ENCODE measurements around the gene PLXNA3.
A peak's percentile ranks its signal among the peaks of the same experiment; 100 is the strongest.

Gene PLXNA3

DNA sequence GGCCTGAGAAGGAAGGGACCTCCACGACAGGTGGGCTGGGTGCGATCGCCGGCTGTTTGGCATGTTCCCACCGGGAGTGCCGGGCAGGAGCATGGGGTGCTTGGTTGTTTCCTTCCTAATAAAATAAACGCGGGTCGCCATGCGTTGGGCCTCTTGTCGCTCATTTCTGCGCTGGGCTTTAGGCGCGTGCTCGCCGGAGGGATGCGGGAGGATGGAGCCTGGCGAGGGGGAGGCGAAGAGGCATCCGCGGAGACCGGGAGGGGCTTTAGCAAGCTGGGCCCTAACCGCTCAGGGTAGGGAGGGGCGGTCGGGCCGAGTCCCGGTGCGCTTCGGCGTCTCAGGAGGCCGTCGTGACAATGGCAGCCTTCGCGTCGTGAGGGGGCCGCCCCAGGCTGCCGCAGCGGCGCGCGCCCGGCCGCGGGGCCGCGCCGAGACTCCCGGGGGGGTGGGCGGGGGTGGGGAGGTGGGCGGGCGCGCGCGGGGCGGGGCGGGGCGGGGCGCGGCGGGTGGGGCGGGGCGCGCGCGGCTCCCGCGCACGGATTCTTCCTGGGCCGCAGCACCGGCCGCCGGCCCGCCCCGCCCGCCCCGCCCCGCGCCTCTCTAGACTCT is 21.6 kb upstream of the PLXNA3 start:
- peak; percentile 21 for DNase-seq

DNA sequence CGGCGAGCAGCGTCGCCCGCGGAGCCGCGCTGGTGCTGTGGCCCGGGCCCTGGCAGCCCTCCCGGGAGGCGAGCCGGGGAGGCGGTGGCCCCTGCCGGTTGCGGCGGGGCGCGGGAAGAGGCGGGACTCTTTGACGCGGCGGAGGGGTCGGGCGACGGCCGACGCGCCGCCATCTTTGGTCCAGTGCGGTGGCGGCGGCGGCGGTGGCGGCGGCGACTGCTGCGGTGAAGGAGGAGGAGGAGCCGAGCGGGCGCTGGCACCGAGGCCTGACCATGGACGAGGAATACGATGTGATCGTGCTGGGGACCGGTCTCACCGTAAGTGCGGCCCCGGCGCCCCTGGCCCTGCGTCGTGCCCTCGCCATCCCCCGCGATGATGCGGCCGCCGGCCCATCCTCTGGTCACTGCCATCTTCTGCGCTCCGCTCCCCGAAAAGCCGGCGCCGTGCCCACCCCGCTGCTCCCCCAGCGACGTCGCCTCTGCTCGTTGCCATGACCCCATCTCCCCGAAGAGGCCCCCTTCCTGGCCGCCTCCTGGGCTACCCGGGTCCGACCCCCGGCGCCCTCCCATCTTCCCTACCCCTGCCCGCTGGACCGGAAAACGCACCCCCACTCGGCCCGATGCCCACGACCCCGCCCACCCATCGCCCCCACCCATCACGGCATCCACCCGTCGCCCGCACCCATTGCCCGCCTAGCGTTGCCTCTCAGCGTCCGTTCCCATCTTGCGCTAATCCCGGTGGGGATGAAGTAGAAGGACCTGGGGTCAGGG is 20.9 kb upstream of the PLXNA3 start, which contains the start of gene GDI1:
GDI1 (plus strand) TSS at position 172 of the 770 bp plus-strand sequence; CDS start at position 273, 101 bp downstream.
- DNase-seq, result peak; percentile 22

DNA sequence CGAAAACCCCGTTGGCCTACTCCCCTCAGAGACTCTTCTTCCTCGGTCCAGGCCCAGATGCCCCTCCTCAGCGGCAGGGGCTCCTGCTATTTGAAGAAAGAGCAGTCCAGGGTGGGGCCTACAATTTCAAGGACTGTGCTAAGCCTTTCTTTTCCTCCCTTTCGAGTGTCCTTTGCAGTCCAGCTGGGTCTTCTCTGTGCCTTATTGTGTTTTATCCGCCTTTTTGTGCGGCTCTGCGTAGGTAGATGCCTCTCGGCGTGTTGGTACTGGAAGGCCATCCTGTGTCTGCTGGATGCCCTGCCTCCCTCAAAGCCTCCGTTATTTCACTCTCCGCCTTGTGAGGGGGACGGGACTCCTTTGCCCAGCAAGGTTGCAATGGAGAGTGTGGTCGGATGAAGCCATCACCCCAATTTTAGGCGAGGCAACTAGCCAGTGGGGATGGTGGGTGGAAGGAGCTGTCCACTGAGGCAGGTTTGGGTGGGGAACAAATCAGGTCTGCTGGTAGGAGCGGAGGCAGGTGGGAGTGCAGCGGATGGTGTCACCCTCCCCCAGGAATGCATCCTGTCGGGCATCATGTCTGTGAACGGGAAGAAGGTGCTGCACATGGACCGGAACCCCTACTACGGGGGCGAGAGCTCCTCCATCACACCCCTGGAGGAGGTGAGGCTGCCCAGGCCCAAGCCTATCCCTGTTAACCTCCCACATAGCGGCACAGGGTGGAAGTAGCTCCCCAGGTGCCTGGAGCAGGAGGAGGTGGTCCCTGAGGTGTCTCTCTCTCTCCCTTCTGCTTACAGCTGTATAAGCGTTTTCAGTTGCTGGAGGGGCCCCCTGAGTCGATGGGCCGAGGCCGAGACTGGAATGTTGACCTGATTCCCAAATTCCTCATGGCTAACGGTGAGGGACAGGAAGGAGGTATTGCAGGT is 19.8 kb upstream of the PLXNA3 start:
- no peak for DNase-seq

DNA sequence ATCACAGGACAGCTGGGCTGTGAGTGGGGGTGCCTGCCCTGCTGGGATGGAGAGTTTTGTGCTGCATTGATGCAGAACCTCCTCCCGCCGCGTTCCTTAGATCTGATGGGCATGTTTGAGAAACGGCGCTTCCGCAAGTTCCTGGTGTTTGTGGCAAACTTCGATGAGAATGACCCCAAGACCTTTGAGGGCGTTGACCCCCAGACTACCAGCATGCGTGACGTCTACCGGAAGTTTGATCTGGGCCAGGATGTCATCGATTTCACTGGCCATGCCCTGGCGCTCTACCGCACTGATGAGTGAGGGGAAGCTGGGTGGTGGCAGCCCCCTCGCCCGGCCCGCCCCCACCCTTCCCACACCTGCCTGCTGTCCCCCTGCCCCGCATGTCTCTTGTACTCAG is 18.2 kb upstream of the PLXNA3 start:
- no peak for DNase-seq

DNA sequence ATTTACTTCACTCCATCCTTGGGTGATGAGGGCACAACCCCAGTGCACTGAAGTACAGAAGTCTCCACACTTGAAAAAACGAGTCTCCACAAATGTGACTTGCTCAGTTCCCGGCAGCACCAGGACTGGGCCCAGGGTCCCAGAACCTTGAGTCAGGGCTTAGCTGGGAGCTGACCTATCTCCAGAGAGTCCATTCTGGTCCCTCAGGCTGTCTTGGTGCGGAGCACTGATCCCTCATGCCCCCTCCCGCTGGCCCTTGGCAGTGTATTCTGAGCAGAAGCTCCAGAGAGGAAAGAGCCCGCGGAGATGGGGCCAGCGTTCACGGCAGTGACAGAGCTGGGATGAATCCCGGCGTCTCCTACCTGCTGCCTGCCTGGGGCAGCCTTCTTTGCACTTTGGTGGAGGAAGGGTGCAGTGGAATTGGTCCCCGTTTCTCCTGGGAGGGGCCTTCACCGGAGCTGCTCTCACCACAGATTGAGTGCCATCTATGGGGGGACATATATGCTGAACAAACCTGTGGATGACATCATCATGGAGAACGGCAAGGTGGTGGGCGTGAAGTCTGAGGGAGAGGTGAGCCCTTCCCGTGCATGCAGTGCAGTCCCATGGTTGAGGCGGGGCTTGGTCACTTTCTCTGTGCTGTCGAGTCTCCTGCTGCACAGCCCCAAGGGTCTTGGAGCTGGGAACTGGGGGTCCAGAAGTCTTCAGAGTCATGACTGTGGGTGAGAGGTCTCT is 17.3 kb upstream of the PLXNA3 start:
- no peak for DNase-seq

DNA sequence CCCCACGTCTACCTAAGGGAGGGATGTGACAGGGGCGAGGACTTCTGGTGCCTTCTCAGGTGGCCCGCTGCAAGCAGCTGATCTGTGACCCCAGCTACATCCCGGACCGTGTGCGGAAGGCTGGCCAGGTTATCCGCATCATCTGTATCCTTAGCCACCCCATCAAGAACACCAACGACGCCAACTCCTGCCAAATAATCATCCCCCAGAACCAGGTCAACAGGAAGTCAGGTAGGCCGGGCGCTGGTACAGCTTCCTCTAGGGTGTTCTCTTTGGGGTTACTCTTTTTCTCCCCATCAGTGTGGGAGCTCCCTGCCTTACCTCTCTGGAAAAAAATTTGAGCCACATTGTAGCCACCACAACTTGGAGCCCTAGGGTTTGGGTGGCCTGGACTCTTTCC is 16.5 kb upstream of the PLXNA3 start:
- DNase-seq, result no peak

DNA sequence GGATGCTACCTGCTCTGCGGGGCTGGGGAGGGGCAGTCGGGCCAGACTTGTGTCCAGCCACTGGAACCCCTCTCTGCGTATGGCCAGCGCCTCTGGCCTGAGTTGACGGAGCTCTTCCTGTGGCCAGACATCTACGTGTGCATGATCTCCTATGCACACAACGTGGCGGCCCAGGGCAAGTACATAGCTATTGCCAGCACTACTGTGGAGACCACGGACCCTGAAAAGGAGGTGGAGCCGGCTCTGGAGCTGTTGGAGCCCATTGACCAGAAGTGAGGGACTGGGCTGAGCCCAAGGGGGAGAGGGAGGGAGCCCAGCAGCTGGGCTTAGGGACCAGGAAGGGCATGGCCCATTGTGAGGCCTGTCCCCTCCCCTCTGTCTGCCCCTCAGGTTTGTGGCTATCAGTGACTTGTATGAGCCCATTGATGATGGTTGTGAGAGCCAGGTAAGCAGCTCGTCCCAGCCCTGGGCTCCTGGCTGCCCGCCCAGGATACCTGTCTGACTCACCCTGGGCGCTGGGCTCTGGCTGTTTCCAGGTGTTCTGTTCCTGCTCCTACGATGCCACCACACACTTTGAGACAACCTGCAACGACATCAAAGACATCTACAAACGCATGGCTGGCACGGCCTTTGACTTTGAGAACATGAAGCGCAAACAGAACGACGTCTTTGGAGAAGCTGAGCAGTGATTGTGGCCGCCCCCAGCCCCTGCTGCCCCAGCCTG is 15.9 kb upstream of the PLXNA3 start:
- DNase-seq, result no peak

DNA sequence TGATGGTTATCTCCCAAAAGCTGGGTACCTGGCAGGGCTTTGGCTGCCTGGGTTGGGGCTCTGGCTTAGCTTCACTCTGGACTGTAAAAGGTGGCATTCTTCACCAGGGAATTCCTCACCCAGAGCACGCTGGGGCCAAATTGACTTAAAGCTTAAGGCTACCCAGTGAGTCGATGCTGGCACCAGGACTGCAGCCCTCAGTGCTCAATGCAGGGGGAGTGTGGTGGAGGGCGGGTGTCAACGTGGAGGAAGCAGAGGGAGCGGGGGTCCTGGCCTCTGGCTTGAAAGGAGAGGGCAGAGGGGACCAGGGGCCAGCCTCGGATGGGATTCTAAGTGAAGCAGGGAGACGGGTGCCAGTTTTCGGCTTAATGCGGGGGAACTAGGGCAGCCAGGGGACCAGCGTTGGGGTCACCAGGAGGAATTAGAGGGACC is 14.6 kb upstream of the PLXNA3 start:
- DNase-seq, result no peak

DNA sequence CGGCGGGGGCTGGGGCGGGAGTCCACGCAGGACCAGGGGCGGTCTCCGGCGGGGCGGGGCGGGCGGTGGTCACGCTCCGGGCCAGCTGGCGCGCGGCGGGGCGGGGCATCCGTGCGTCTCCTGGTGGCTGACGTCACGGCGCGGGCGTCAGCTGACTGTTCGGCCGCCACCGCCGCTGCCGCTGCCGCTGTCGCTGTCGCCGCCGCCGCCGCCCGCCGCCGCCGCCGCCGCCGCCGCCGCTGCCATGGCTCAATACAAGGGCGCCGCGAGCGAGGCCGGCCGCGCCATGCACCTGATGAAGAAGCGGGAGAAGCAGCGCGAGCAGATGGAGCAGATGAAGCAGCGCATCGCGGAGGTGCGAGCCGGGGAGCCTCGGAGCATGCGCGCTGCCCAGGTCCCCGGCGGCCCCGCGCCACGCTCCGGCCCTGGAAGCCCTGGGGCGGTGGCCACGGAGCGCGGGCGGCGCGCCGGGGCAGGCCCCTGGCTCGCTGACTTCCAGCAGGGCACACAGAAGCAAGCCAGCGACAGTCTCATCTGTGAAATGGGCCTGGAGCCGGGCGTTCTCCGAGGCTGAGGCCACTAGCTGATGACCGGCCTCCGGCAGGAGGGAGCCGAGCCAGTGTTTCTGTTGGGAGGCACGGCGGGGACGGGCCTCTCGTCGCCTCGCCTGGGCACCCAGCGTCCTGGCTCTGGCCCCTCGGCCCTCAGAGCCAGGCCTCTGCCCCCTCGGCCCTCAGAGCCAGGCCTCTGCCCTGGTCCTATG is 13.9 kb upstream of the PLXNA3 start, which contains the start of gene FAM50A:
FAM50A (plus strand) TSS at position 150 of the 763 bp plus-strand sequence; CDS start at position 245, 95 bp downstream.
- peak; percentile 44 for DNase-seq

DNA sequence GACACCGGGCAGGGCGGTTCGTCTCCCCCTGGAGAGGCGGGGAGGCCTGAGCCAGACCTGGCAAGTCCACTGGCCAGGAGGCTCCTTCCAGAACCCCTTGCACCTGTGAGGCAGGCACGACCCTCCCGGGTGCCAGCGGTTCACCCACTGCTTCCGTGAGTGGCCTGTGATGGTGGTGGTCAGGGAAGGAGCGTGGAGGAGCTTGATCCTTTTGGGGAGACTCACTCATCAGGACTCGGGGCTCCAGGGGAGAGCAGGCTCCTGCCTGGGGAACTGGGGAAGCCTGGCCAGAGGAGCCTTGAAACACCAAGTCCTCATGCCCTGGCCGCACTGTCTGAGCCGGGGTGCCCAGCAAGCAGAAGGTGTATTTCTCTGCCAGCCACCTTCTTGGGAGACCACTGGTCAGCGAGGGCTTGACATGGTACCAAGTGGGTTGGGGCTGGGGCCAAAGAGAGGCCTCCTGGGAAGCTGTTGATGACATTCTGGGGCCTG is 13.3 kb upstream of the PLXNA3 start:
- no peak for DNase-seq

DNA sequence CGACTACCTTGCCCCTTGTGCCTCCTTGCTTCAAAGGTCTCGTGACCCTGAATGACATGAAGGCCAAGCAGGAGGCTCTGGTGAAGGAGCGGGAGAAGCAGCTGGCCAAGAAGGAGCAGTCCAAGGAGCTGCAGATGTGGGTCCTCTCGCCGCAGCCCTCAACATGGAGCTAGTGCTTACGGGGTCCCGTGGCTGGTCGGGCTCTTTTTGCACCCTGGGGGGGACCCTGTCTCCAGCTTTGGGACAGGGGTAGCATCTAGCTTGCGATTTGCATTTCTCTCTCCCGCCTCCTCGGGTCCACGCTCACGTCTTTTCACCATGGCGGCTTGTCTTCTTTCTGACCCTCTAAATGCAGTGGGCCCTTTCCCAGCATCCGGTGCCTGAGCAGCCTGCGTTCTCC is 12.3 kb upstream of the PLXNA3 start:
- DNase-seq, result no peak

DNA sequence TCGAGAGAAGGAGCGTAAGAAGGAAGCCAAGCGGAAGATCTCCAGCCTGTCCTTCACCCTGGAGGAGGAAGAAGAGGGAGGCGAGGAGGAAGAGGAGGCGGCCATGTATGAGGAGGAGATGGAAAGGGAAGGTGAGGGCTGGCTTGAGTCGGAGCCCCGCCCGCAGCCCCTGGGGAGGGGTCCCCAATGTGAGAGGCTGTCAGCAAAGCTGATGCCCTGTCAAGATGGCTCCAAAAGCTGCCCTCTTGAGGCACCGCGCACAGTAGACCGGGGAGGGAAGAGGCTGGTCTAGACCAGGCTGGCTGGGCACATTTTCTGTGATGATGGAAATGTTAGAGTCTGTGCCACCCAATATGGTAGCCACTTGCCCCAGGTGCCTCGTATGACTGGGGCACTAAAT is 11.7 kb upstream of the PLXNA3 start:
- DNase-seq, result no peak

DNA sequence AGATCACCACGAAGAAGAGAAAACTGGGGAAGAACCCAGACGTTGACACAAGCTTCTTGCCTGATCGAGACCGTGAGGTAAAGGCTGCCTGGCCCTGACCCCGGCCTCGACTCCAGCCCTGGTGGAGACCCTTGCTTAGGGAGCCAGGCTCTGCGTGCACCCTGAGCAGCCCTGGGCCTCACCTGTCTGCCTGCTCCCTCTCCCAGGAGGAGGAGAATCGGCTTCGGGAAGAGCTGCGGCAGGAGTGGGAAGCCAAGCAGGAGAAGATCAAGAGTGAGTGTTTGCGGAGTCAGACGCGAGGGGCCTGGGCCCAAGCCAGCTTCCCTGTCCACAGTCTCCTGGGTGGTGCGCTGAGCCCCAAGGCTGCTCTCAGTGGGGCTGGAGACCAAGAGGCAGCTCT is 9.6 kb upstream of the PLXNA3 start:
- no peak for DNase-seq

DNA sequence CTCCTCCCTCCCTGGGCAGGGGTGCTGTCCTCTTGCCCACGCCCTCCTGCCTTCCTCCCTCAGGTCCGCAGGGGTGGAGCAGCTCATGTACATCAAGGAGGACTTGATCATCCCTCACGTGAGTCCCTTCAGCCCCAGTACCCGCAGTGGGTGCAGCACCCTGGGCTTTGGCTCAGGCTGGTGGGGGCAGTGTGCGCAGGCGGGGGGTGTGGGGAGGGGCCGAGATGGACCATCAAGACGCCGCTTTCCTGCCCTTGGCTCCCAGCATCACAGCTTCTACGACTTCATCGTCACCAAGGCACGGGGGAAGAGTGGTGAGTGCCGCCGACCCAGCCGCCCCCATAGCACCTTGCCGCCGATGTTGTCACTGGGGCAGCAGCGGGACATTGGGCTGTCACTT is 8.5 kb upstream of the PLXNA3 start:
- no peak for DNase-seq

DNA sequence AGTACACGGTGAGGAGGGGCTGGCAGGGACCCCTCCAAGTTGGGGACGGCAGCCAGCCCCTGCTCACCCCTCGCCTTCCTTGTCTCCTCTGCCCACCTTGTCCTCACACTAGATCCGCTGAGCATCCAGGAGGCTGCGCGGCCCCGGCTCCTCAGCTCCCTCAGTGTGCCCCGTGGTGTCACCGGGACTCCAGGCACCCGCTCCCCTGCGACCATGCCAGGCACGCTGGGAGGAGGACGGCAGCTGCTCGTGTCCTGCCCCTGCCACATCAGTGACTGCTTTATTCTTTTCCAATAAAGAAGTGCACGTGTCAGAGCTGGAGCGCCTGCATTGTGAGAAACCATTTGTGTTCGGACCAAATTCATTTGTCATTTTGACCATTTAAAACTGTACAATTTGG is 7.8 kb upstream of the PLXNA3 start:
- no peak for DNase-seq

DNA sequence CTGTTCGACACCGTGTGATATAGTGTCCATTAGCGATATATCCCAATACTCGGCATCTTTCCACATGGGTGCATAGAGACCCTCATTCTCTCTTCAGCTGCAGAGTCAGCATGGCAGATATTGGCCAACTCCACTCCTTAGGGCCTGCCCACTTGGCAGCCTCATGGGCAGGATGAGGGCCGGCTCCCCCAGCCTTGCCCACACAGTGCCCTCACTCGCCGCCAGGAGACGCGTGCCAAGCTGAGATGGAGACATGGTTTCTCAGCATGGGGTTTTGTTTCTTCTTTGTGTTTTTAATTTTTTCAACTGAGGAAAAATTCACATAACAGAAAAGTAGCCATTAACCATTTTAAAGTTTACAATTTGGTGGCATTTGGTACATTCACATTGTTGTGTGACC is 5.3 kb upstream of the PLXNA3 start:
- no peak for DNase-seq

DNA sequence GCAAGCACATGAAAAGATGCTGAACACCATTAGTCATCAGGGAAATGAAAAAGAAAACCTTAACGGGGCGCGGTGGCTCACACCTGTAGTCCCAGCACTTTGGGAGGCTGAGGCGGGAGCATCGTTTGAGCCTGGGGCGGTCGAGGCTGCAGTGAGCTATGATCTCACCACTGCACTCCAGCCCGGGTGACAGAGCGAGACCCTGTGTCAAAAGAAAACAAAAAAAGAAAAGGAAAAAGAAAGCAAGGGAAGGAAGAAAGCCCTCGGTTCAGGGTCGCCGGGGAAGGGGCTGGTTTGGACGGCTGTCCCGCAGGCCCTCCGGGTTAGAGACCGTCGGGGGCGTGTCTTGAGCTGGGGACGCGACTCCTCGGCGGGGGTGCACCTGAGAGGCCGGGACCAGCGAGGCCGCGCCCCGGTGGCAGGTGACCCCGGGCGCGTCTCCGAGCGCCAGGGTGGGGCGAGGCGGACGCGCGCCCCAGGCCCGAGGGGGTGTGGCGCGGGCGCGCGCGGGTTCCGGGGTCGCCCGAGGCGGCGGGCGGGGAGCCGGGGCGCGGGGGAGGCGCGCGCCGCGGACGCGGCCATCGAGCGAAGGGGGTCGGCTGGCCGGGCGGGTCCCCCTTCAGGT is 478 bp upstream of the PLXNA3 start:
- peak; percentile 27 for DNase-seq

DNA sequence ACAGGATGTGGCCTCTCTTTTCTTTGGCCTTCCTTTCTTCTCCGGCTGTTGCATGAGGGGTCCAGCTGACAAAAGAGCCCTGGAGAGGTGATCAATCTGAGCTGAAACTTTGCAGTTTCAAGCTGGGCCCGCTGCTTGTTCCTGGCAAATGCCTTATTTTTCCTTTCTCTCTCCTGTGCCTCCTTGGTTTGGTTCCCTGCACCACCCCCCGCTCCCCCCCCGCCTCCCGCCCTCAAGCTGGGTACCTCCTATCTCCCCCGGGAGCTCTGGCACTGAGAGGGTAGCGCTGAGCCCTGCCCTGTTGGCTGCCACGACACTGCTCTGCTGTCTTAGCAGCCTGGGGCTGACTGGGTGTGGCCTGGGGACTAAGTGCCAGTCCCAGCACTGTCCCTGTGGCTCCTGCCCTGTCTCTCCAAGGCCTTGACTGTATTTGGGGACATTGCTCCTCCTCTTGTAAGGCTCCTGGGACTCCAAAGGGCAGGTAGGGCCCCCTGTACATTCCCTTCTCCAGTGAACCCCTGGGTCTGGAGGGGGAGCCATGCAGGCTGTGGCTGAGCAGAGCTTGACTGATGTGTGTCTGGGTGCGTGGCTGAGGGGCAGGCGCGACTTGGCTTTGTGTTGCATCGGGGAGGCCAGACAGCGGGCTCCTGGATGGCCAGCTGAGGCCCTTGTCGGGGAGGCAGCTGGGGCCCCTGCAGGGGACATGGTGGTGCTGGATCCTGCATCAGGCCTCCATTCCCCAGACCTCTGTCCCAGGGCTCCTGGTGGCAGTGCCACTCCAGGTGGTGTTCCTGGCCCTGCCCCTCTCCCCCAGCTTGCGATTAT is 1.1 kb downstream of the PLXNA3 start:
- peak; percentile 64 for DNase-seq

DNA sequence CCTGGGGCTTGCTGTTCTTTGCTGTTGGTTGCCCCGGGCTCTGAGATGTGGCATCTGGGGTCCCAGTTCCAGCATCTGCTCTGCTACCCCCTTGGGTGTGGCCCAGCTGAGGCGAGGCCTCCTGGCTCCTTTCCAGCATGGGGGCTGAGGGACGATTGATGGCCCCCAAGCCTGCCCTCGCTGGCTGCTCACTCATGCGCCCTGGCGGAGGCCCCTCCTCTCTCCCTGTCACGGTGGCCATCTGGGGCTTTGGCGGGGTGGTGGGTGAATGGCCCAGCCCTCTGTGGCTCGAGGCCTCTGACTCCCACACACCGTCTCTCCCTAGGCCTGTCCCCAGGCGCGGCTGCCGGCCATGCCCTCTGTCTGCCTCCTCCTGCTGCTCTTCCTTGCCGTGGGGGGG is 1.8 kb downstream of the PLXNA3 start:
- peak; percentile 35 for DNase-seq

DNA sequence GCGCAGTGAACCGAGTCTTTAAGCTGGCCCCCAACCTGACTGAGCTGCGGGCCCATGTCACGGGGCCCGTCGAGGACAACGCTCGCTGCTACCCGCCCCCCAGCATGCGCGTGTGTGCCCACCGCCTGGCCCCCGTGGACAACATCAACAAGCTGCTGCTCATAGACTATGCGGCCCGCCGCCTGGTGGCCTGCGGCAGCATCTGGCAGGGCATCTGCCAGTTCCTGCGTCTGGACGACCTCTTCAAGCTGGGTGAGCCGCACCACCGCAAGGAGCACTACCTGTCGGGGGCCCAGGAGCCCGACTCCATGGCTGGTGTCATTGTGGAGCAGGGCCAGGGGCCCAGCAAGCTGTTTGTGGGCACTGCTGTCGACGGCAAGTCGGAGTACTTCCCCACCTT is 2.2 kb downstream of the PLXNA3 start:
- peak; percentile 23 for DNase-seq
